PC-9 (cell line): Measurements from ENCODE around the gene JARID2.

Experiments used
- CTCF ChIP-seq: fragments of 200-600 bp; sonication (generic); conservative IDR thresholded peaks from 2 replicates; pipeline ENCODE4 v1.6.1; 2017; ENCODE audit warnings: mixed run types, antibody characterized with exemption, mild to moderate bottlenecking, moderate library complexity
- EZH2 ChIP-seq: fragments of 200-600 bp; sonication (generic); IDR thresholded peaks from 2 replicates; pipeline ENCODE4 v1.8.0; 2017; ENCODE audit warnings: antibody characterized with exemption, low read depth

- TF ChIP-seq CTCF (no peak), EZH2 (no peak)
These were observed 7.5 kb downstream of the JARID2 start for GRCh38 chr6:15253203-15254022.
